ENCODE results near the gene MIGA2. TPM values are rescaled to one million over a fixed set of nuclear protein-coding genes. Genes with fewer than 3 reads are reported as not detected.

MIGA2 gene
- total RNA-seq, 4 donors from 2014 or later, result 37.7 to 66.1 (median 47.4) TPM

DNA sequence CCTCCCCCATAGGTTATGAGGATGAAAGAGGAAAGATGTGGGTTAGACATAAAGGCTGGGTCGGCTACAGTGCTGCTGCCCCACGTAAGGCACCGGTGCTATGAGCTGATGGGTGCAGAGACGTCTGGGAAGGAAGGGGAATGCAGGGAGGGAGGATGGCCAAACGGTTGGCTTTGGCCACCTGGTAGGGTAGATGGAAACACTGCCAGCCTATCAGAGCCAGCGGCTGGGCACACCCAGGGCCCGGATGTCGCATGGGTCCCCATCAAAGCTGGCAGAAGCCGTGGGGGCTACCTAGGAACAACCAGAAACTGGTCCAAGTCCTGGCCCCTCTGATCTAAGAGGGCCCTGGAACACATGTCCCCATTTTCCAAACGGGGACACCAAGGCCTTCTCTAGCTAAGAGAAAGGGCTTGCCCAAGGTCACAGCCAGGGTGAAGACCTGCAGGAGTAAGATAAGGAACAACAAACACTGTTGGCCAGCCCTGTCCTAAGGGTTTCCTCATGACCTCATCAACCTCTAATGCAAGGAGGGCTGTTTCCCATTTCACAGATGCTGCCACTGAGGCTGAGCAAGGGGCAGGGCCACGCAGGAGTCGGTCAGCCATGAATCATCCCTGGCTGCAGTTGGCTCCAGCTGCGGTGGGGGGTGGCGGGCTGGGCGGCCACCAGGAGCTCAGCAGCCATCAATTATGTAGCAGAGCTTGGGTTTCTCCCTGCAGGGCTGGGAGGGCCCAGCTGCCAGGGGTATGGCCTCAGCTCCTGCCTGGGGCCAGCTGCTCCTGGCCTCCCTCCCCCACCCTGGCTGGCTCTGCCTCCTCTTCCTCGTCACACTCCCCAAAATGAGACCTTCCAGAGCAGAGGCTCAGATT lies 13.2 kb upstream of the MIGA2 start:
- no peak overlapping the region for H3K4me3 ChIP-seq (ENCODE audit: low read depth, poor library complexity, severe bottlenecking)
- intact Hi-C loops (cut with DNase I; ENCODE audit: low total_unique reads), result no loop called here
- WGBS, 2 donors, result 69 to 70% methylated on average over 16 of the region's 16 CpGs
- TF ChIP-seq CTCF (IDR thresholded peaks at IDR 0.05) (no peak), POLR2A (IDR thresholded peaks at IDR 0.05) (no peak)
- no peak for DNase-seq (ENCODE audit: low spot score in 2 of 2)

- TF ChIP-seq CTCF (IDR thresholded peaks at IDR 0.05) (no peak), POLR2A (IDR thresholded peaks at IDR 0.05) (no peak)
- DNase-seq (ENCODE audit: low spot score in 2 of 2), result no peak
- WGBS, 2 donors, result 59 to 64% methylated on average over 4 of the region's 4 CpGs
Observed at GRCh38 chr9:129023908-129024233, 12.6 kb upstream of the MIGA2 start.

GRCh38 chr9:129026442-129027223 lies 9.8 kb upstream of the MIGA2 start:
- DNase-seq (ENCODE audit: low spot score in 2 of 2), result no peak
- TF ChIP-seq CTCF (IDR thresholded peaks at IDR 0.05), result no peak
- no peak for TF ChIP-seq POLR2A (IDR thresholded peaks at IDR 0.05)
- peak overlapping the region; percentile 73 for H3K4me3 ChIP-seq (ENCODE audit: low read depth, poor library complexity, severe bottlenecking)

More at GRCh38 chr9:129023908-129024233, 12.6 kb upstream of the MIGA2 start:
- intact Hi-C loops (cut with DNase I; ENCODE audit: low total_unique reads), result no loop called here
- H3K4me3 ChIP-seq (ENCODE audit: low read depth, poor library complexity, severe bottlenecking), result no peak overlapping the region

GRCh38 chr9:129027224-129027684 lies 9.2 kb upstream of the MIGA2 start:
- H3K4me3 ChIP-seq (ENCODE audit: low read depth, poor library complexity, severe bottlenecking), result peak overlapping the region; percentile 73
- DNase-seq (ENCODE audit: low spot score in 2 of 2), result peak in 1 of 2 donors; percentile 41
- intact Hi-C loops (cut with DNase I; ENCODE audit: low total_unique reads), result loop anchor here (5.0 kb wide), 1 partner anchor 145 kb away; the partner anchor contains the start of genes KYAT1 and LRRC8A
- TF ChIP-seq CTCF (IDR thresholded peaks at IDR 0.05), result no peak
- TF ChIP-seq POLR2A (IDR thresholded peaks at IDR 0.05), result no peak
- WGBS, 2 donors, result 22 to 30% methylated on average over 9 of the region's 9 CpGs

More at GRCh38 chr9:129026442-129027223, 9.8 kb upstream of the MIGA2 start:
- 24 to 38% methylated on average over 17 of the region's 17 CpGs for WGBS, 2 donors
- intact Hi-C loops (cut with DNase I; ENCODE audit: low total_unique reads), result loop anchor here (5.0 kb wide), 1 partner anchor 144 kb away; the partner anchor contains the start of genes KYAT1 and LRRC8A

- 0 to 5% methylated on average over 7 to 12 of the region's 47 CpGs for WGBS, 2 donors
- TF ChIP-seq CTCF (IDR thresholded peaks at IDR 0.05) (no peak), POLR2A (IDR thresholded peaks at IDR 0.05) (no peak)
- peak; percentile 47 to 94 for DNase-seq (ENCODE audit: low spot score in 2 of 2)
- H3K4me3 ChIP-seq (ENCODE audit: low read depth, poor library complexity, severe bottlenecking), result peak overlapping the region; percentile 73
- intact Hi-C loops (cut with DNase I; ENCODE audit: low total_unique reads), result loop anchor here (5.0 kb wide), 1 partner anchor 145 kb away; the partner anchor contains the start of genes KYAT1 and LRRC8A
Observed at GRCh38 chr9:129027685-129028191, 8.7 kb upstream of the MIGA2 start.
